Neural cell (in vitro differentiated cells): Measurements from ENCODE around the gene RASL12. TPM values are rescaled to one million over a fixed set of nuclear protein-coding genes. Genes with fewer than 3 reads are reported as not detected.

Experiments used
- H2AFZ ChIP-seq: fragments of 200-600, 300-800 bp; sonication (generic), shearing (Covaris generic); 2 replicates; pipeline ENCODE4 v1.6.0; 2014; ENCODE audit warnings: low read depth, mild to moderate bottlenecking, antibody characterized with exemption, low read length, moderate library complexity
- H3F3A ChIP-seq: fragments of 200-600 bp; shearing (Covaris generic); 2 replicates; pipeline ENCODE4 v1.6.1; 2016; ENCODE audit warnings: mild to moderate bottlenecking, moderate library complexity, mixed read lengths, antibody characterized with exemption, low read length; ENCODE audit not compliant: insufficient read depth, poor library complexity, severe bottlenecking
- H3K27ac ChIP-seq: fragments of 200-600, 300-800 bp; sonication (generic), shearing (Covaris generic); 2 replicates; pipeline ENCODE4 v1.5.1; 2014; ENCODE audit warnings: mild to moderate bottlenecking, low read length, moderate library complexity
- H3K27me3 ChIP-seq: fragments of 300-800, 200-600 bp; sonication (generic), shearing (Covaris generic); 2 replicates; pipeline ENCODE4 v1.6.0; 2014; ENCODE audit warnings: mild to moderate bottlenecking, low read depth, low read length, moderate library complexity; ENCODE audit not compliant: insufficient read depth
- H3K36me3 ChIP-seq: fragments of 300-800, 200-600 bp; sonication (generic), shearing (Covaris generic); 2 replicates; pipeline ENCODE4 v1.5.1; 2014; ENCODE audit warnings: mild to moderate bottlenecking, antibody characterized with exemption, low read length, moderate library complexity; ENCODE audit not compliant: insufficient read depth
- H3K4me2 ChIP-seq: fragments of 300-800, 200-600 bp; sonication (generic), shearing (Covaris generic); 2 replicates; pipeline ENCODE4 v1.6.0; 2014; ENCODE audit warnings: mild to moderate bottlenecking, low read length
- H3K4me3 ChIP-seq: fragments of 300-800, 200-600 bp; sonication (generic), shearing (Covaris generic); 2 replicates; pipeline ENCODE4 v1.5.1; 2014; ENCODE audit warnings: mild to moderate bottlenecking, low read length, moderate library complexity
- H3K79me2 ChIP-seq: fragments of 200-600 bp; shearing (Covaris generic); replicated peaks from 2 replicates; pipeline ENCODE4 v1.6.0; 2014; ENCODE audit warnings: mild to moderate bottlenecking, low read length, moderate library complexity; ENCODE audit not compliant: insufficient read depth
- H3K9ac ChIP-seq: fragments of 300-800, 200-600 bp; sonication (generic), shearing (Covaris generic); 2 replicates; pipeline ENCODE4 v1.6.1; 2016; ENCODE audit warnings: mild to moderate bottlenecking, low read length, mixed read lengths
- H3K9me2 ChIP-seq: fragments of 200-600 bp; shearing (Covaris generic); 2 replicates; pipeline ENCODE4 v1.6.1; 2016; ENCODE audit warnings: mild to moderate bottlenecking, low read length, mixed read lengths; ENCODE audit not compliant: insufficient read depth
- H3K9me3 ChIP-seq: fragments of 200-600, 300-800 bp; sonication (generic), shearing (Covaris generic); 2 replicates; pipeline ENCODE4 v1.6.1; 2016; ENCODE audit warnings: mild to moderate bottlenecking, mixed run types, low read length, moderate library complexity, mixed read lengths
- H4K20me1 ChIP-seq: fragments of 200-600 bp; shearing (Covaris generic); 2 replicates; pipeline ENCODE4 v1.6.1; 2016; ENCODE audit warnings: mild to moderate bottlenecking, mixed run types; ENCODE audit not compliant: insufficient read depth
- CTCF ChIP-seq: fragments of 450-650 bp; IDR thresholded peaks from 2 replicates; pipeline ENCODE4 v1.5.1; 2014; ENCODE audit warnings: antibody characterized with exemption, mild to moderate bottlenecking, moderate library complexity; ENCODE audit not compliant: poor library complexity, severe bottlenecking
- EP300 ChIP-seq: fragments of 450-650 bp; conservative IDR thresholded peaks from 2 replicates; pipeline ENCODE4 v1.6.1; 2014; ENCODE audit warnings: antibody characterized with exemption, mild to moderate bottlenecking, moderate library complexity; ENCODE audit not compliant: poor library complexity, severe bottlenecking
- EZH2 ChIP-seq: fragments of 200-600, 300-800 bp; shearing (Covaris generic), sonication (generic); IDR thresholded peaks from 2 replicates; pipeline ENCODE4 v1.6.1; 2014; ENCODE audit warnings: antibody characterized with exemption, low read length, borderline replicate concordance, mild to moderate bottlenecking; ENCODE audit not compliant: insufficient read depth, poor library complexity, severe bottlenecking
- MXI1 ChIP-seq: fragments of 450-650 bp; conservative IDR thresholded peaks from 2 replicates; pipeline ENCODE4 v1.6.1; 2014; ENCODE audit warnings: antibody characterized with exemption, mild to moderate bottlenecking; ENCODE audit not compliant: poor library complexity, severe bottlenecking
- POLR2AphosphoS5 ChIP-seq: IDR thresholded peaks from 2 replicates; pipeline ENCODE4 v1.6.1; 2012
- RAD21 ChIP-seq: fragments of 450-650 bp; conservative IDR thresholded peaks from 2 replicates; pipeline ENCODE4 v1.6.1; 2014; ENCODE audit warnings: antibody characterized with exemption, mild to moderate bottlenecking, moderate library complexity
- REST ChIP-seq: IDR thresholded peaks from 2 replicates; pipeline ENCODE4 v1.6.1; 2012; ENCODE audit warnings: borderline replicate concordance
- SMC3 ChIP-seq: fragments of 450-650 bp; conservative IDR thresholded peaks from 2 replicates; pipeline ENCODE4 v1.6.1; 2014; ENCODE audit warnings: antibody characterized with exemption, mild to moderate bottlenecking, moderate library complexity; ENCODE audit not compliant: poor library complexity
- TAF1 ChIP-seq: IDR thresholded peaks from 2 replicates; pipeline ENCODE4 v1.6.1; 2012; ENCODE audit warnings: low read depth
- polyA plus RNA-seq: library from polyadenylated mRNA; depleted of rRNA; stranded (reverse); fragments of >200 nt; gene quantifications from 2 replicates; pipeline ENCODE4 v1.2.3, GENCODE V29; 2014

Gene RASL12
- polyA plus RNA-seq, 1 donor from 2014 or later, result not detected

- Histone ChIP-seq H4K20me1 (no peaks in the 10 kb centered on the region), H3K9ac (no peak overlapping the region), H3K4me2 (no peak overlapping the region), H3K36me3 (no peaks in the 10 kb centered on the region), H3K4me3 (no peak overlapping the region), H3K9me3 (no peaks in the 10 kb centered on the region), H3K27me3 (no peaks in the 10 kb centered on the region), H3K27ac (no peak overlapping the region), H3F3A (no peaks in the 10 kb centered on the region), H3K79me2 (no peaks in the 10 kb centered on the region), H3K9me2 (no peaks in the 10 kb centered on the region), H2AFZ (no peak overlapping the region)
- no peak for TF ChIP-seq TAF1
- TF ChIP-seq EZH2, result no peak
- TF ChIP-seq CTCF, result no peak
- TF ChIP-seq POLR2AphosphoS5, result no peak
Observed at GRCh38 chr15:65037309-65037708, 30.5 kb downstream of the RASL12 start.

- no peak overlapping the region for H2AFZ ChIP-seq
- no peak overlapping the region for H3K27ac ChIP-seq
- H3K9me3 ChIP-seq, result no peaks in the 10 kb centered on the region
- H3K9me2 ChIP-seq, result no peaks in the 10 kb centered on the region
- no peak overlapping the region for H3K4me2 ChIP-seq
- H3K9ac ChIP-seq, result no peak overlapping the region
- no peaks in the 10 kb centered on the region for H3K36me3 ChIP-seq
- no peak overlapping the region for H3K4me3 ChIP-seq
- H4K20me1 ChIP-seq, result no peaks in the 10 kb centered on the region
- no peaks in the 10 kb centered on the region for H3K79me2 ChIP-seq
- TF ChIP-seq MXI1 (no peak), SMC3 (no peak), CTCF (no peak), EP300 (no peak), POLR2AphosphoS5 (no peak), RAD21 (no peak), TAF1 (no peak), REST (no peak), EZH2 (no peak)
- H3F3A ChIP-seq, result no peaks in the 10 kb centered on the region
- no peaks in the 10 kb centered on the region for H3K27me3 ChIP-seq
Observed at GRCh38 chr15:65034719-65035118, 33.1 kb downstream of the RASL12 start.
